Hematopoietic multipotent progenitor cell treated with erythropoietin and hydrocortisone succinate and interleukin-3 and kit ligand, for 15 days (in vitro differentiated cells): Measurements from ENCODE around the gene KCNG4.

Experiments
- DNase-seq: peaks from one replicate; pipeline ENCODE4 v3.0.0-alpha.2; 2015; ENCODE audit warnings: low spot score

KCNG4 gene, protein sequence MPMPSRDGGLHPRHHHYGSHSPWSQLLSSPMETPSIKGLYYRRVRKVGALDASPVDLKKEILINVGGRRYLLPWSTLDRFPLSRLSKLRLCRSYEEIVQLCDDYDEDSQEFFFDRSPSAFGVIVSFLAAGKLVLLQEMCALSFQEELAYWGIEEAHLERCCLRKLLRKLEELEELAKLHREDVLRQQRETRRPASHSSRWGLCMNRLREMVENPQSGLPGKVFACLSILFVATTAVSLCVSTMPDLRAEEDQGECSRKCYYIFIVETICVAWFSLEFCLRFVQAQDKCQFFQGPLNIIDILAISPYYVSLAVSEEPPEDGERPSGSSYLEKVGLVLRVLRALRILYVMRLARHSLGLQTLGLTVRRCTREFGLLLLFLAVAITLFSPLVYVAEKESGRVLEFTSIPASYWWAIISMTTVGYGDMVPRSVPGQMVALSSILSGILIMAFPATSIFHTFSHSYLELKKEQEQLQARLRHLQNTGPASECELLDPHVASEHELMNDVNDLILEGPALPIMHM

DNA sequence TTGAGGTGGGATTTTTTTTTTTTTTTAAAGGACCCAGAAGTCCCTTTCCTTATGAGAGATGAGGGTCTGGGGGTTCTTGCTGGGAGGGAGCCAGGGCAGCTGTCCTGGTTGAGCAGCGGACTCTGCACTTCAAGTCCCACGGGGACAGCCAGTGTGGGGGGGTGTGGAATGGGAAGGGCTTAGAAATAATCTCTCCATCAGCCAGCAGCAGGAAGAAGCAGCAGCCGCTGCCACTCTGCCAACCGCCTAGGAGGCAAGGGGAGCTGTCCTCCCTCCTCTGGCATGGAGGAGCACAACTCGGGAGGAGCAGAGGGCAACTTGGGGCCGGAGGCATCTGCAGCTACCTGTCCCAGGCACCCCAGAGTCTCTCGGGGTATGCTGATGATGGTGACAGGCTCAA, at the start of gene KCNG4:
KCNG4 (minus strand) TSS at position 104 of the 400 bp plus-strand sequence. CDS start 2,527 bp downstream, outside the sequence.
- no peak for DNase-seq

DNA sequence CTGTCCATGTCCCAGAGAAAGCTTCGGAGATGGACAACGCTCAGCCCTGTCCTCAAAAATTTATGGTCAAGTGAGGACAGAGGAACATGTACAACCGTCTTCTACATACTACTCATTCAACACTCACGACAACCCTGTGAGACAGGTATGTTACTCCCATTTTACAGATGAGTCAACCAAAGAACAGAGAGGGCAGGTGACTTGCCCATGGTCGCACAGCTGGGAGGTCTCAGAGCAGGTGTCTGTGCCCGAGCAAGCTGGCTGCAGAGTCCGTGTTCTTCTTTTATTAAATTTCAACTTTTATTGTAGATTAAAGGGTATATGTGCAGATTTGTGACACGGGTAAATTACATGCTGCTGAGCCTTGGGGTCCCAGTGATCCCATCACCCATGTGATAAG, 49.1 kb upstream of the KCNG4 start:
- no peak for DNase-seq

DNA sequence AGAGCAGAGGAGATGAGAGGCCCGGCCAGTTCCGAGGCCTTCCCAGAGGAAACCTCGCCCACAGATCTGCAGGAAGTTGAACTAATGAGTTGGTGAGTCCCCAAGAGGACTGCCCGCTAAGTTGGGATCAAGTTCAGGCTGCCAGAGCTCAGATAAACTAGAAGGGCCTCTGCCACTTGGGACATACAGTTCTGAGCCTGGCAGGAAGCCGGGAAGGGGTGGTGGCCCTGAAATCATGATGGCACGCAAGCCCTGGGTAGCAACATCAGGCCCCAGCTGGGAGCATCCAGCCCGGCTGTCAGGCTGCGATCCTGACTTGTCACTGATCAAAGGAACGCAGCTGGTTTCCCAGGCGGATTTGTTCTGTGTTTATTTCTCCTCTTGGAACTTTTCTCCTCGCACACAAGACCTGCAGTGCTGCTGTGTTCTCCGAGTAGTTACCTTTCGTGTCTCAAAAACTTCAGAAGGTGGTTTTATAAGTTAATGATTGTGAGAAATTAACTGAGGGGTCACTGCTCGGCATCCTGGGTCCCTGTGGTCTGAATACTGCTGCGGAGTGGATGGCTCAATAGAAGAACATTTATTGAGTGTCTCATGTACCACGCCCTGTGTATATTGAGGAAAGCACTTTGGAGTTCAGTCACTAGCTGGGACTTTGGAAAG, 46.9 kb upstream of the KCNG4 start:
- no peak for DNase-seq

DNA sequence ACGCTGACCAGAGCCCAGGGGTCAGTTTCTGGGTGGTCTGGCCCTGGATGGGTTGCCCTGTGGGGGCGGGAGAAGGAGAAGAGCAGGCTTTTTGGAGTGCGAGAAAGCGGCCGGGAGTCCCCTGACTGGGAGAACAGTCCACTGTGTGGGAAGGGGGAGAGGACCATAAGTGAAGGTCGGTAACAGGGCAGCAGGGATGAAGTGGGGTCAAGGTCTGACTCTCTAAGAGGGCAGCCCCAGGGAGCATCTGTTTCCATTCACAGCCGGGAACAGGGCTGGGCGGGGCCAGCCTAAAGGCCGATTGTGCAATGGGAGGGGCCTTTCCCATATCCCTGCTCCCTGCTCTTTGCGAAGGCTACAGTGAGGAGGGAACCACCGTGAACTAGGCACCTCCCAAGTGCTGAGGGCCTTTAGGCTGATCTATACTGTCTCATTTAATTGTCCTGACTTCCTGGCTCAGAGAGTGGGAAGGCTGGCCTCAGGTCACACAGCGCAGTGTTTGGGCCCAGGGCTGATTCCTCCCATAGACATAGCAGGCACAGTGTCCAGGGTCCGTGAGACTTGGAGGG, 44.4 kb upstream of the KCNG4 start:
- no peak for DNase-seq

DNA sequence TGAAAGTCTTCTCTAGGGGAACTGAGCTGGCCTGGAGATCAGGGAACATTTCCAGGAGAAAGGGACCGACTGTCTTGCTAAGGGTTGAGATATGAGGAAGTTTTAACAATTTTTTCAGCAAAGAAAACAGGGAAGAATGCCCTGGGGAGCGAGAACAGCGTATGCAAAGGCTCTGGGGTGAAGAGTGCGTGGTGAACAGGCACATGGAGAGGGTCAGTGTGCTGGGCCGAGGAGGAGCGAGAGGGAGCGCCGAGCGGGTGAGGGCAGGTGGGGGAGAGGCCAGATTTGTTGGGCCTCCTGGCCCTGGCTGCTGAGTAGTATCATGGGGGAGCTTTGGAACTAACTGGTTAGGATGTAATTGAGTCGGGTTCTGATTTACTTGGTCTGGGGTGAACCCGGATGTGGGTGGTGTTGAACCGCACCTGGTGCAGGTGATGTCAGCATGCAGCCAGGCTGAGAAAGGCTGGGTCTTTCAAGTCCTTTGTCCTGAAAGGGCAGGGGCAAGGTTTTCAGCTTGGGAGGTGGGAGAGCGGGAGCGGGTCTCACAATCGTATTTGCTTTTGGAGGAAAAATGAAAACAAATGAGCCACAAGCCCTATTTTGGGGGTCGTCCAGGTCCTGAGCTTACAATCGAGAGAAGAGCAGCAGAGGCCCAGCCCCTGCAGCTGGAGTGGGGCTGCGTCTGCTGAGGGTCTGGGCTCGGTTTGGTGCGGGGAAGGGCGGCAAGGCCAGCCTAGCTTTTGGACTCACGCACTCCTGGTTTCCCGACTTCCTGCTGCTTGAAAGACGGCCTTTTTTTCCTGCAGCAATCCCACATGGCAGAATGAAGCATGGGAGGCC, 43.7 kb upstream of the KCNG4 start:
- DNase-seq, result no peak

DNA sequence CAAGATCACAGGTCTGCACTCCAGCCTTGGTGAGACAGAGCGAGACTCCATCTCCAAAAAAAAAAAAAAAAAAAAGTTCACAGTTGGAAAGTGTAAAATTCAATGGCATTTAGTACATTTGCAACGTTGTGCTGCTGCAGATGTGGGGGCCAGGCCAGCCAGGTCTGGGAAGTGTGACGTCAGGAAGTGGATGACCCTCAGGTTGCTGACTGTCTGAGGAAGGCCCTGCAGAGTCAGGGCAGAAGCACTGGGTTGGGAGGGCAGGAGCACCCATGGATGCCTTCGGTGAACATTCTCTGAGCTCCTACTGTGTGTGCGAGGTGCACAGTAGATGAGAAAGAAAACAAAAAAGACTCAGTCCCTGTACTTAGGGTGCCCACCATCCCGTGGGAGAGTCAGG, 42.7 kb upstream of the KCNG4 start:
- no peak for DNase-seq

DNA sequence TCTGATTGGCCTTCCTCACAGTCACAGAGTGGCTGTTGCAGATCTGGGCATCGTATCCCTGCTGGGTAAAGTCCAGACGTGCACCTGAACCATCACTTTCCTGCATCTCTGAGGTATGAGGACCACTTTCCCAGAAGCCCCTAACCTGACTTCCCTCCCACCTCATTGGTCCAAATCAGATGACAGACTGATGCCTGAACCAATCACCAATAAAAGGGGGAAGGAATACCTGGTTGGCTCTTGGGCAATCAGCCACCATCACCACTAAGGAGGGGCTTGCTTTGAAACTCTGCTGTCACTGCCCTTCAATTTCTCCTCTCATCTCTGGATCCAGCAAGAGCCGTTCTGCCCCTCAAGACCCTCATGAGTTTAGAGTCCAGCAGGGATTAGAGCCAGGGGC, 41.3 kb upstream of the KCNG4 start:
- no peak for DNase-seq

DNA sequence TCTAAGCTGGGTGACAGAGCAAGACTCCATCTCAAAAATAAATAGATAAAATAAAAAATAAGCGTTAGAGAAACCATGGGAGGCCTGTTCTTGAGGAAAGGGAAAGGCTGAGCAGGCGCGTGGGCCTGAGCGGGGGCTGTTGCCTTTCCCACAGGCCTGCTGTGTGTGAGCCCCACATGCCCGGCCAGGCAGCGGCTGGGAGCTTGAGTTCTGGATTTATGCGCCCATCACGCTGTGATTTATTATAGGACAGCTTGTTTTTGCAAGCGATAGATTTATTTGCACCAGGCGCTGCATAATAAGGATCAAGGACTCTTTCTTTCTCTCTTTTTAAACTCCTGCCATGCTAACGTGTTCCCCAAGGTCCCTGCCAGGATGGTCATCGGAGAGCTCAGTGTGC, 40.1 kb upstream of the KCNG4 start:
- DNase-seq, result no peak

DNA sequence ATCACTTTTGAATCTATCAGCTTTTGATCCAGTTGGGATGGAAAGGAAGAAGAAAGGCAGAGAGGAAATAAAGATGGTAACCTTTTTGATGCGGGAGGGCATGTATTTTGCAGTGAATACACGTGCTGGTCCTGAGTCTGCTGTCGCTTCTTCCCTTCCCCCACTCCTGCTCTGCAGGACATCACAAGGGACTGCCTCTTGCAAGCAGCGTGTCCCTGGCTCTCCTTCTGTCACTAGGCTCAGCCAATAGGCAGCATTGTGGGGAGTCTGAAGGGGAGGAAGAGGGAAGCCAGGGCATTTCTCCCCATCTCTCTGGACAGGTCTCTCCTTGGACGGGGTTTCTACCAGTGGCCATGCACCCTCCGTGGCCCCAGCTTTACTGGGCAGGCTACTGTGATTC, 39.2 kb upstream of the KCNG4 start:
- DNase-seq, result no peak

DNA sequence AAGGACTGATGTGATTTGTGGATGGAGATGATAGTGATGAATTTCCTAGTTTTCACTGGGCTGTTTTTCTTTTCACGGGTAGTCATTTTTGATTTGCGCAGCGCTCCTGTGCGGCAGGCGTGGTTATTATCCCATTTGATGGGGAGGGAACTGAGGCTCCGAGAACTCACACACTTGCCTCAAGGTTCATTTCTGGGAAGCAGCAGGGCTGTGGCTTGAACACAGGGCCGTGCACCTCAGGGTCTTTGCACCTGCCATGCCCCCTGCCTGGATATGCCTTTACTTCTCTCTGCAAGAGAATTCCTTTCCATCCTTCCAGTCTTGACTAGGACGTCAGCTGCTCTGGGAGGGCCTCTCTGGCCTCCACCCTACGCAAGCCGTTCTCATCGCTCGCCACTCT, 38.5 kb upstream of the KCNG4 start:
- no peak for DNase-seq

DNA sequence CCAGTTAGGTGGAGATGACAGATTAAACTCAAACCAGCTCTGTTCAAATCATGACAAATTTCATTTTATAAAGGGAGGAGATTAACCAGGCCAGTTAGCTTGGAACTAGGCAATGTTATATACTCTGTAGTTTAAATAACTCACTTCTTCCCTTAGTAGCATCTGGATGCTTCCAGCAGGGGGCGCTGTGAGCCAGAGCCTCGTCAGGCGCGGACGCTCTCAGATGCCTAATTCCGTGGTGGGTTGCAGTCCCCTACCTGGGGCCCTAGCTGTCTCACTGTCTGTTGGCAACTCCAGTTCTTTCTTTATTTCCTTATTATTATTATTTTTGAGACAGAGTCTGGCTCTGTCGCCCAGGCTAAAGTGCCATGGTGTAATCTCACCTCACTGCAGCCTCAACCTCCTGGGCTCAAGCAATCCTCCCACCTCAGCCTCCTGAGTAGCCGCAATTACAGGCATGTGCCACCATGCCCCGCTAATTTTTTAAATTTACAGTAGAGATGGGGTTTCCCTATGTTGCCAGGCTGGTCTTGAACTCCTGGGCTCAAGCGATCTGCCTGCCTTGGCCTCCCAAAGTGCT, 37.5 kb upstream of the KCNG4 start:
- DNase-seq, result peak; percentile 57

DNA sequence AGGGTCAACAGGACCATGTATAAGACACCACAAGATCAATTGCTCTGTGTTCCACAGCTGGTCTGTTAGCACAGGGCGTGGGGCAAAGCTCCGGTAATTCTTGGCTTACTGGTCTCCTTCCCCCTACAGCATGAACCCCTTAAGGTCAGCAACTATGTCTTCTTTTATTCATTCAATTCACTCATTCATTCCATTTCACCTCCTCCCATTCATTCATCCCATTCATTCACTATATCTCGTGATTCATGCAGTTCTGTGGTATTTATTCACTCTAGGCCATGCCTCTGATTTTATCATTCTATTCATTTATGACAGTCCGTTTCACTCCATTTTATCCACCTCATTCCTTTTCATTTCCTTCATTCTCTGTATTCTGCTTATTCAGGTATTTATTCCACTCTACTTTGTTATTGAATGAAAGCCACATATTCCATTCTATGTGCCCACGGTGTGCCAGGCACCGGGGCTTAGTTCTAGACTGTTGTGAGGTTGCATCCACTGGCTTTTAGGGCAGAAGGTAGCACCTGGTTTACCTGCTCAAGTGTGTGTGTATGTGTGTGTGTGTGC, 35.9 kb upstream of the KCNG4 start:
- no peak for DNase-seq

DNA sequence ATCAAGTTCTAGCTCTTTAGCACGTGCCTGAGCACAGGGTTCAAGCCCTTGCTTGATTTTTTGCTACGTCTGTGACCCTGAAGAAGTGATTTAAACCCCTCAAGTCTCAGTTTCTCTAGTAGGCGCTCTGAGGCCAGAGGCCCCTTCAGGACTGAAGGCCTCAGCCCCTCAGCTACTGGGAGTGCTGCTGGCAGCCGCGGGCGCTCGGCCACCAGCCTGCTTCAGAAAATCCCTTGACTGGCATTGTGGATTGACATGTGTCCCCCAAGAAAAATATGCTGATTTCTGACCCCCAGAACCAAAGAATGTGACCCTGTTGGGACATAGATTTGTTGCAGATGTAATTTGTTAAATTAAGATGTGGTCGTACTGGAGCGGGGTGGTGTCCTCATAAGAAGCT, 34.7 kb upstream of the KCNG4 start:
- no peak for DNase-seq

DNA sequence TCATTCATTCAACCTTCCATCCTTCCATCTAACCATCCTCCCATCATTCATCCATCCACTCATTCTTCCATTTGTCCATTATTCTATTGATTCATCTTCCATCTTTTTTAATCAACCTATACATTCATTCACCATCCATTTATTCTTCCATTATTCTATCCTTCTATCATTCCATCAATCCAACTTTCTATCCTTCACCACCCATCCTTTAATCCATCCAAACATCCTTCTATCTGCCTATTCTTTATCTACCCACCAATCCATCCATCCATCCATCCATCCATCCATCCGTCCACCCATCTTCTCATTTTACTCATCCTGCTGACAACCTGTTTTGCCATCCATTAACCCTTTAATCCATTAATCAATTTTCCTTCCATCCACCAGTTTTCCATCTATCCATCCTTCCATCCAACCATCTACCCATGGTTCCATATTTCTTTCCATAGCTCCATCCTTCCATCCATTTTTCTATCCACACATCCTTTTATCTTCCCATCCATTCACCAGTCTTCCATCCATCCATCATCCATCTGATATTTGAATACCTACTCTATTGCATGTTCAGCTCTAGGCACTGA, 33.0 kb upstream of the KCNG4 start:
- no peak for DNase-seq

DNA sequence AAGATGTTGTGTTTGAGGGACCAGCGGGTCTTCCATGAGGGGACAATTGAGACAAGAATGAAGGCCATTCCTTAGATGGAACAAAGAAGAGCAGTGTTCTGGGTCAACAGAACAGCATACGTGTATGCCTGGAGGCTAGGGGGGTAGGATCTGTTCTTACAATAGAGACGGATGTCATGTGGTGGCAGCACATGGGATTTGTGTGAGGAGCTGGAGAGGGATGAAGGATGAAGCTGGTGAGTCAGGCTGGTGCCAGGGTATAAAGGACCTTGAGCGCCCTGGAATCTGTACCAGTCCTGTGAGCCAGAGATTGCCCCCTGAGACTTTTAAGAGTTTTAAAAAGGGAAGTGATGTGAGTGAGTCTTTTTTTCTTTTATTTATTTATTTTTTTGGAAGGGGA, 32.1 kb upstream of the KCNG4 start:
- DNase-seq, result no peak

DNA sequence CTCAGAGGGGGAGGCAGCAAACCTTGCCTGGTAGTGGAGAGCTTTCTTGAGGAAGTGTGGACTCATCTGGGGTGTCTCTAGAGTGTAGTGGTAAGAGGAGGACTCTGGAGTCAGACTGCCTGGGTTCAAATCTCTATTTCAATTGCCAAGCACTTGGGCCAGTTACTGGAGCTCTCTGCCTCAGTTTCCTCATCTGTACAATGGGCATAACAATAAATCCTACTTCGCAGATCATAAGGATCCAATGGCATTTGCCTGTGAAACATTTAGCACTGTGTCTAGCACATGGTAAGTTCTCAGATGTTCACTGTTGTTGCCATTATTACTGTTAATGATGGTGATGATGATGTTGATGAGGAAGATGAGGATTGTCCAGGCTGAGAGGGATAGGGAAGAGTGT, 31.2 kb upstream of the KCNG4 start:
- DNase-seq, result no peak

DNA sequence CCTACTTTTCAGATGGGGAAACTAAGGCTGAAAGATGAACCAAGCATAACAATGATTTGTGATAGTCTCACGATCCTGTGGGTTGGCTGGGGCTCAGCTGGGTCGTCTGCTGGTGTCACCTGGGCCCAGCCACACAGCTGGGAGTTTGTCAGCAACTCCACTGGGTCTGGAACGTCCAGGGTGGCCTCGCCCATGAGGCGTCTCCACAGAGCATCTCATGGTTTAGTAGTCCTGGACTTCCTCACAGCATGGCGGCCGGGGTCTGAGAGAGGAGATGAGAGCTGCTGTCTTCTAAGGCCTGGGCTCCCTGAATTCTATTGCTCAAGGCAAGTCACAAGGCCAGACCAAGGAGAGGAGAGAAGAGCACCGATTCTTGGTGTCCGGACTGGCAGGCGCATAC, 30.7 kb upstream of the KCNG4 start:
- DNase-seq, result no peak

DNA sequence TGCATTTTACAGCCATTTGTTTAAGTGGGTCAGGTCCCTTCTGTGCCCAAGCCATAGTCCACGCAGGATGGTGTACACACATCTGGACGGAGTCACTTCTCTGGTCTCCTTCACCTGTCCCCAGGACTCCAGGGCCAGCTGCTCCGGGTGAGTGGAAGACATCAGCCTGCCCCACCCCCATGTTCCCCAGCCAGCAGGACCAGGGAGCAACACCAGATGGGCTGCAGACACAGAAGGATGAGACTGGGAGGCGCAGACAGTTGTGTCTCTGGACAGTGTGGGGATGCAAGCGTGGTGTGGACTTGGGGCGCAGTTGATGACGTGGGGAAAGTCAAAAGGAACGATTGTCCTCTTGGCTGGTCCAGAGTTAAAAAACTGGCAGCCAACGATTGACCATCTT, 30.3 kb upstream of the KCNG4 start:
- no peak for DNase-seq

DNA sequence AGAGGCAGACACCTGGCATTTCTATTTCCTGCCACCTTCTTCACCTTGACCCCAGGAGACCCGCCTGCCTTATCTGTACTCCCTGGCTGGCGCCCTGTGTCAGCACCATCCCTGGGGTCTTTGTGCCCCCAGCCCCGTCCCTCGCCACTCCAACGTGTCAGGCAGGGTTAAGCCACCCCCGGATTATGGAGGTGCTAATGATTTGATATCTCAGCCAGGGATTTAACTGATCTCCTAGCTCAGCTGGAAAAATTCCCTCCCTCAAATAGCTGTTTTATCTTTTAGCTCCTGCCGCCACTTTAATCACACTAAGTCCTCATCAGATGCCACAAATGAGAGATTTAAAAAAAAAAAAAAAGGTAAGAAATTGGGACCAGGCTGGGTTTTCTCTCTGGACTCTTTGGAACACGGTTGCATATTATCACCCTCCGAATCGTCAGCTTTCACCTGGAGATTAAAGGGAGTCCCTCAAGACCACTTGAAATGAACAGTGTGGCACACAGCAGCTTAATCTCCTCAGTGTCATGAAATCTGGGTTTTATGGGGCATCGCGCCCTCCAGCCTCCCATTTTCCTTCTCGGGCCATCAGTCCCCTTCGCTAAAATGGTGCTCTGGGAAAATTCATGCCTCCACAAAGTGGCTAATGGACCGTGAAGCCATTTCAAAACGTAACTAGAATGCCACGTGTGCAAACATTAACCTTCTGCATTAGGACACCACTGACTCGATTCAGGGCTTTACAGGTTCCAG, 28.7 kb upstream of the KCNG4 start:
- no peak for DNase-seq

DNA sequence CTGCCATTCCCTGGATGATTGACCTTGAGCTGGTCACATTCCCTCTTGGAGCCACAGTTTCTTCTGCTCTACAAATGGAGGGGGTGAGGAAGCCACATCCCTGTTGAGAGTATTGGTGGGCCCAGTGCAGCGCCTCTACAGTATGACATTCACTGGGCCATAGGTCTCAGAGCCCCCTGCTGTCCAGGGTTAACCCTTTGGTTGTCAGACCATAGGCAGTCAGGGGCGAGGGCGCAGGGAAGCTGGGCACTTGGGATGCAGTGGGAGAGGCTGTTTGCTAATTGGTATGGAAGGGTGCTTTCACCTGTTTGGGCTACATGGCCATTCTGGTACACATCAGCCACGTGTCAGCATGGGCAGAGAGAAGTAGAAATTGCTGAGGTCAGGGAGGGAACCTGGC, 27.6 kb upstream of the KCNG4 start:
- no peak for DNase-seq
